Liver (tissue), 9 donors: ENCODE measurements around the gene NGB. TPM values are rescaled to one million over a fixed set of nuclear protein-coding genes. Genes with fewer than 3 reads are reported as not detected.

Source experiments
- DNase-seq: peaks from one replicate; pipeline ENCODE4 v3.0.0-alpha.2; 2017; ENCODE audit warnings: low spot score
- H3K27ac ChIP-seq, 2 donors: one replicate each; pipeline ENCODE4 v1.7.0; 2013; ENCODE audit warnings: inconsistent platforms in 2 of 2, low read length in 2 of 2, control low read depth in 1 of 2, low read depth in 1 of 2, mild to moderate bottlenecking in 1 of 2
- H3K27me3 ChIP-seq, 4 donors: one replicate each; pipeline versions ENCODE4 v1.6.1 to v1.7.0; 2013; ENCODE audit warnings: low read length in 3 of 4, inconsistent platforms in 1 of 4, mild to moderate bottlenecking in 1 of 4, moderate library complexity in 1 of 4; ENCODE audit not compliant: control insufficient read depth in 4 of 4, insufficient read depth in 4 of 4
- H3K36me3 ChIP-seq, 4 donors: one replicate each; pipeline versions ENCODE4 v1.6.1 to v1.7.0; 2013; ENCODE audit warnings: low read length in 3 of 4, mild to moderate bottlenecking in 3 of 4, low read depth in 1 of 4, moderate library complexity in 1 of 4; ENCODE audit not compliant: control insufficient read depth in 4 of 4, insufficient read depth in 3 of 4
- H3K4me1 ChIP-seq, 4 donors: one replicate each; pipeline versions ENCODE4 v1.6.1 to v1.7.0; 2013; ENCODE audit warnings: low read length in 3 of 4, mild to moderate bottlenecking in 3 of 4, moderate library complexity in 1 of 4; ENCODE audit not compliant: control insufficient read depth in 4 of 4, insufficient read depth in 4 of 4
- H3K4me3 ChIP-seq, 3 donors: one replicate each; pipeline versions ENCODE4 v1.6.1 to v1.7.0; 2013; ENCODE audit warnings: low read length in 3 of 3, control low read depth in 1 of 3, low read depth in 1 of 3, mild to moderate bottlenecking in 1 of 3
- H3K9ac ChIP-seq, 2 donors: one replicate each; pipeline ENCODE4 v1.7.0; 2013; ENCODE audit warnings: low read length in 2 of 2, mild to moderate bottlenecking in 2 of 2, moderate library complexity in 2 of 2, control low read depth in 1 of 2, low read depth in 1 of 2
- H3K9me3 ChIP-seq, 4 donors: one replicate each; pipeline versions ENCODE4 v1.6.1 to v1.7.0; 2013; ENCODE audit warnings: low read length in 3 of 4; ENCODE audit not compliant: control insufficient read depth in 4 of 4
- CTCF ChIP-seq: fragments of 150-350 bp; IDR thresholded peaks from 2 replicates; pipeline ENCODE4 v1.5.1; 2017; ENCODE audit warnings: improper control_type of control experiment, low read depth, low read length; ENCODE audit not compliant: missing input control
- EGR1 ChIP-seq, 2 donors: IDR thresholded peaks; 2 replicates each; pipeline ENCODE4 v1.6.1; 2016 to 2018; ENCODE audit warnings: antibody characterized with exemption in 2 of 2, low read depth in 2 of 2
- FOXA1 ChIP-seq: IDR thresholded peaks from 2 replicates; pipeline ENCODE4 v1.6.1; 2016; ENCODE audit warnings: antibody characterized with exemption
- FOXA2 ChIP-seq: IDR thresholded peaks from 2 replicates; pipeline ENCODE4 v1.6.1; 2016; ENCODE audit warnings: antibody characterized with exemption
- GABPA ChIP-seq, 2 donors: IDR thresholded peaks in 1 of 2; conservative IDR thresholded peaks in 1 of 2; 2 replicates each; pipeline ENCODE4 v1.6.1; 2016; ENCODE audit warnings: antibody characterized with exemption in 2 of 2, mild to moderate bottlenecking in 1 of 2, moderate library complexity in 1 of 2
- HNF4G ChIP-seq: IDR thresholded peaks from 2 replicates; pipeline ENCODE4 v1.6.1; 2016; ENCODE audit warnings: antibody characterized with exemption
- JUND ChIP-seq, 2 donors: IDR thresholded peaks; 2 replicates each; pipeline ENCODE4 v1.6.1; 2016; ENCODE audit warnings: antibody characterized with exemption in 2 of 2
- NR2F2 ChIP-seq: IDR thresholded peaks from 2 replicates; pipeline ENCODE4 v1.6.1; 2016; ENCODE audit warnings: antibody characterized with exemption
- RAD21 ChIP-seq, 2 donors: IDR thresholded peaks; 2 replicates each; pipeline ENCODE4 v1.6.1; 2016; ENCODE audit warnings: antibody characterized with exemption in 2 of 2, mild to moderate bottlenecking in 2 of 2
- RXRA ChIP-seq, 2 donors: IDR thresholded peaks; 2 replicates each; pipeline ENCODE4 v1.6.1; 2017 to 2018; ENCODE audit warnings: antibody characterized with exemption in 2 of 2, mild to moderate bottlenecking in 1 of 2
- SP1 ChIP-seq: IDR thresholded peaks from 2 replicates; pipeline ENCODE4 v1.6.1; 2018; ENCODE audit warnings: antibody characterized with exemption, mild to moderate bottlenecking
- YY1 ChIP-seq: IDR thresholded peaks from 2 replicates; pipeline ENCODE4 v1.6.1; 2016; ENCODE audit warnings: antibody characterized with exemption, mild to moderate bottlenecking
- ZBTB33 ChIP-seq: IDR thresholded peaks from 2 replicates; pipeline ENCODE4 v1.6.1; 2016; ENCODE audit warnings: antibody characterized with exemption
- WGBS: extraction: QIAGEN DNeasy Blood & Tissue Kit; methylation state at CpG from one replicate; pipeline ENCODE4 v1.1.7; 2013; 5-methylcytosine and 5-hydroxymethylcytosine counted together
- polyA plus RNA-seq, 2 donors: library from polyadenylated mRNA; stranded (reverse) in 1 of 2; unstranded in 1 of 2; fragments of 200-250 nt in 1 of 2; fragments of >200 nt in 1 of 2; fragmentation: Nextera tagmentation in 1 of 2; extraction: Ambion mirVana in 1 of 2; gene quantifications; one replicate each; pipeline versions ENCODE4 v1.2.1 to v1.2.3, GENCODE V29; 2013 to 2015
- total RNA-seq, 2 donors: library from RNA; depleted of rRNA; stranded (reverse); fragments of >200 nt; gene quantifications; one replicate each; pipeline ENCODE4 v1.2.3, GENCODE V29; 2014
- TF ChIP-seq, protein P1 (sequence below): IDR thresholded peaks from 2 replicates; pipeline ENCODE4 v1.6.1; 2016; ENCODE audit warnings: antibody characterized with exemption, mild to moderate bottlenecking
- TF ChIP-seq, protein P2 (sequence below): IDR thresholded peaks from 2 replicates; pipeline ENCODE4 v1.6.1; 2016; ENCODE audit warnings: antibody characterized with exemption
- TF ChIP-seq, protein P3 (sequence below): IDR thresholded peaks from 2 replicates; pipeline ENCODE4 v1.6.1; 2016; ENCODE audit warnings: antibody characterized with exemption
- donor health status: healthy.
- donor health status: healthy.
- donor health status: healthy.
- donor health status: healthy.
- donor health status: healthy.

The NGB gene
- total and polyA plus RNA-seq, 4 donors = not detected

GRCh38 chr14:77296906-77297305, 25.9 kb upstream of the NGB start:
- Histone ChIP-seq H3K27ac (no peak overlapping the region), H3K36me3 (peaks cover 5 to 23% (median 8%) of the 10 kb centered on the region in 4 donors), H3K9me3 (no peaks in the 10 kb centered on the region), H3K9ac (no peak overlapping the region), H3K27me3 (no peaks in the 10 kb centered on the region), H3K4me3 (no peak overlapping the region), H3K4me1 (peaks cover 0 to 6% (median 0%) of the 10 kb centered on the region in 4 donors)
- DNase-seq = no peak
- TF ChIP-seq RXRA (IDR thresholded peaks at IDR 0.05) = no peak
- TF ChIP-seq HNF4G = no peak
- no peak for TF ChIP-seq EGR1 (IDR thresholded peaks at IDR 0.05; ENCODE audit: low read depth in 2 of 2)
- TF ChIP-seq JUND (IDR thresholded peaks at IDR 0.05) = no peak
- TF ChIP-seq FOXA1 = no peak
- TF ChIP-seq ZBTB33 = no peak
- TF ChIP-seq, protein P1, sequence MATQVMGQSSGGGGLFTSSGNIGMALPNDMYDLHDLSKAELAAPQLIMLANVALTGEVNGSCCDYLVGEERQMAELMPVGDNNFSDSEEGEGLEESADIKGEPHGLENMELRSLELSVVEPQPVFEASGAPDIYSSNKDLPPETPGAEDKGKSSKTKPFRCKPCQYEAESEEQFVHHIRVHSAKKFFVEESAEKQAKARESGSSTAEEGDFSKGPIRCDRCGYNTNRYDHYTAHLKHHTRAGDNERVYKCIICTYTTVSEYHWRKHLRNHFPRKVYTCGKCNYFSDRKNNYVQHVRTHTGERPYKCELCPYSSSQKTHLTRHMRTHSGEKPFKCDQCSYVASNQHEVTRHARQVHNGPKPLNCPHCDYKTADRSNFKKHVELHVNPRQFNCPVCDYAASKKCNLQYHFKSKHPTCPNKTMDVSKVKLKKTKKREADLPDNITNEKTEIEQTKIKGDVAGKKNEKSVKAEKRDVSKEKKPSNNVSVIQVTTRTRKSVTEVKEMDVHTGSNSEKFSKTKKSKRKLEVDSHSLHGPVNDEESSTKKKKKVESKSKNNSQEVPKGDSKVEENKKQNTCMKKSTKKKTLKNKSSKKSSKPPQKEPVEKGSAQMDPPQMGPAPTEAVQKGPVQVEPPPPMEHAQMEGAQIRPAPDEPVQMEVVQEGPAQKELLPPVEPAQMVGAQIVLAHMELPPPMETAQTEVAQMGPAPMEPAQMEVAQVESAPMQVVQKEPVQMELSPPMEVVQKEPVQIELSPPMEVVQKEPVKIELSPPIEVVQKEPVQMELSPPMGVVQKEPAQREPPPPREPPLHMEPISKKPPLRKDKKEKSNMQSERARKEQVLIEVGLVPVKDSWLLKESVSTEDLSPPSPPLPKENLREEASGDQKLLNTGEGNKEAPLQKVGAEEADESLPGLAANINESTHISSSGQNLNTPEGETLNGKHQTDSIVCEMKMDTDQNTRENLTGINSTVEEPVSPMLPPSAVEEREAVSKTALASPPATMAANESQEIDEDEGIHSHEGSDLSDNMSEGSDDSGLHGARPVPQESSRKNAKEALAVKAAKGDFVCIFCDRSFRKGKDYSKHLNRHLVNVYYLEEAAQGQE = no peak
- TF ChIP-seq, protein P2, sequence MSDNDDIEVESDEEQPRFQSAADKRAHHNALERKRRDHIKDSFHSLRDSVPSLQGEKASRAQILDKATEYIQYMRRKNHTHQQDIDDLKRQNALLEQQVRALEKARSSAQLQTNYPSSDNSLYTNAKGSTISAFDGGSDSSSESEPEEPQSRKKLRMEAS = no peak
- TF ChIP-seq CTCF = no peak
- no peak for TF ChIP-seq SP1
- TF ChIP-seq NR2F2 = no peak
- no peak for TF ChIP-seq RAD21 (IDR thresholded peaks at IDR 0.05)
- WGBS = 96% methylated on average over 8 of the region's 8 CpGs

DNA sequence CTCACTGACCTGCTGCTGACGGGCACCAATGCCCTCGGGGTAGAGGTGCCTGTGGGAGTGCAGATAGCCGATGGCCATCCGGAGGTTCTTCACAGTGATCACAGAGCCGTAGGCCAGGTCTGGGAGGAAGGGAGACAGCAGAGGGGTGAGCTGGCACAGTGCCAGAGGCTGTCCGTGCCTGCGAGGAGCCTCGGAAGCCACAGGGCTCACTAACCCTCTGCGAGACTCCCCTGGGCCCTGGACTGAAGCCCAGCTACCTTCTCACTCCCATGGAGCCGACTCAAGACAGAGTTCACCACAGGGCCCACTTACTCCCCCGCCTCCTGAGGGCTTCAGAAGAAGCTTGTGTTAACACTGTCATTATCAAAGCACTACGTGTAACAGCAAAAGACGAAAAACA, 25.1 kb upstream of the NGB start:
- WGBS = 92% methylated on average over 13 of the region's 13 CpGs
- DNase-seq = no peak
- no peak overlapping the region for H3K27ac ChIP-seq
- H3K9me3 ChIP-seq = no peaks in the 10 kb centered on the region
- H3K36me3 ChIP-seq = peaks cover 5 to 23% (median 8%) of the 10 kb centered on the region in 4 donors
- H3K9ac ChIP-seq = no peak overlapping the region
- no peaks in the 10 kb centered on the region for H3K27me3 ChIP-seq
- no peak overlapping the region for H3K4me3 ChIP-seq
- peaks cover 0 to 2% (median 0%) of the 10 kb centered on the region in 4 donors for H3K4me1 ChIP-seq
- TF ChIP-seq ZBTB33 (no peak), FOXA2 (no peak), CTCF (no peak), GABPA (IDR thresholded peaks at IDR 0.05 in 1 of 2, conservative IDR thresholded peaks at IDR 0.05 in 1 of 2) (no peak), YY1 (no peak)
- TF ChIP-seq, protein P1 = no peak
- TF ChIP-seq, protein P3, sequence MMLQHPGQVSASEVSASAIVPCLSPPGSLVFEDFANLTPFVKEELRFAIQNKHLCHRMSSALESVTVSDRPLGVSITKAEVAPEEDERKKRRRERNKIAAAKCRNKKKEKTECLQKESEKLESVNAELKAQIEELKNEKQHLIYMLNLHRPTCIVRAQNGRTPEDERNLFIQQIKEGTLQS = no peak
